ENCODE measurements around the gene C17orf107. TPM values are rescaled to one million over a fixed set of nuclear protein-coding genes. Genes with fewer than 3 reads are reported as not detected.

C17orf107 gene
- total RNA-seq, 4 donors from 2014 or later = 0.10 to 0.33 TPM; not detected in 2

DNA sequence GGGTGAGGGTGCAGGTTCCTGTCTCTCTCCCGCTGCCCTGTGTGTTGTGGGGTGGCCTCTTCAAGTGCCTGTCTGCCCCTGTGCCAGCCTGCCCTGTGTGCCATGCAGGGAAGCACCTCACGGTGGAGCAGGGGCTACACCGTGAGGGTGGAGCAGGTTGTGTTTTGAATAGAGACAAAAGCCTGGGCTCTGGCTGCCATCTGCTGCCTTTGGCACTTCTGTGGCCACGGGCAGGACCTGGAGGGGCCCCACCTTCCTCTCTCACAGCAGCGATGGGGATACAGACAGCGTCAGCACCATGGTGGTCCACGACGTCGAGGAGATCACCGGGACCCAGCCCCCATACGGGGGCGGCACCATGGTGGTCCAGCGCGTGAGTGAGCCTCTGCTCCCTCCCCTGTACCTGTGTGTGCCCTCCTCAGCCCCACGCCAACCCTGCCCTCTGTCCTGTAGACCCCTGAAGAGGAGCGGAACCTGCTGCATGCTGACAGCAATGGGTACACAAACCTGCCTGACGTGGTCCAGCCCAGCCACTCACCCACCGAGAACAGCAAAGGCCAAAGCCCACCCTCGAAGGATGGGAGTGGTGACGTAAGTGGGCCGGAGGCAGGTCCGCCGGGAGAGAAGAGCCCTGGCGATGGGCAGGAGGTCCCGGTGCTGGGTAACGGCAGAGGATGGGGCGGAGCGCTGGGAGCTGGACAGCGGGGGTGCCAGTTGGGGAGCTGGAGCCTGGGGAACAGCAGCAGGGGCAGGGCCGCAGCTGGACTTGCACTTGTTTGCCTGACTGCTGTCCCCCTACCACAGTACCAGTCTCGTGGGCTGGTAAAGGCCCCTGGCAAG lies 5.4 kb upstream of the C17orf107 start:
- DNase-seq = no peak
- TF ChIP-seq, protein P1, sequence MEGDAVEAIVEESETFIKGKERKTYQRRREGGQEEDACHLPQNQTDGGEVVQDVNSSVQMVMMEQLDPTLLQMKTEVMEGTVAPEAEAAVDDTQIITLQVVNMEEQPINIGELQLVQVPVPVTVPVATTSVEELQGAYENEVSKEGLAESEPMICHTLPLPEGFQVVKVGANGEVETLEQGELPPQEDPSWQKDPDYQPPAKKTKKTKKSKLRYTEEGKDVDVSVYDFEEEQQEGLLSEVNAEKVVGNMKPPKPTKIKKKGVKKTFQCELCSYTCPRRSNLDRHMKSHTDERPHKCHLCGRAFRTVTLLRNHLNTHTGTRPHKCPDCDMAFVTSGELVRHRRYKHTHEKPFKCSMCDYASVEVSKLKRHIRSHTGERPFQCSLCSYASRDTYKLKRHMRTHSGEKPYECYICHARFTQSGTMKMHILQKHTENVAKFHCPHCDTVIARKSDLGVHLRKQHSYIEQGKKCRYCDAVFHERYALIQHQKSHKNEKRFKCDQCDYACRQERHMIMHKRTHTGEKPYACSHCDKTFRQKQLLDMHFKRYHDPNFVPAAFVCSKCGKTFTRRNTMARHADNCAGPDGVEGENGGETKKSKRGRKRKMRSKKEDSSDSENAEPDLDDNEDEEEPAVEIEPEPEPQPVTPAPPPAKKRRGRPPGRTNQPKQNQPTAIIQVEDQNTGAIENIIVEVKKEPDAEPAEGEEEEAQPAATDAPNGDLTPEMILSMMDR (IDR thresholded peaks at IDR 0.05 in 4 of 5, conservative IDR thresholded peaks at IDR 0.05 in 1 of 5) = no peak
- TF ChIP-seq POLR2A (IDR thresholded peaks at IDR 0.05) = no peak

DNA sequence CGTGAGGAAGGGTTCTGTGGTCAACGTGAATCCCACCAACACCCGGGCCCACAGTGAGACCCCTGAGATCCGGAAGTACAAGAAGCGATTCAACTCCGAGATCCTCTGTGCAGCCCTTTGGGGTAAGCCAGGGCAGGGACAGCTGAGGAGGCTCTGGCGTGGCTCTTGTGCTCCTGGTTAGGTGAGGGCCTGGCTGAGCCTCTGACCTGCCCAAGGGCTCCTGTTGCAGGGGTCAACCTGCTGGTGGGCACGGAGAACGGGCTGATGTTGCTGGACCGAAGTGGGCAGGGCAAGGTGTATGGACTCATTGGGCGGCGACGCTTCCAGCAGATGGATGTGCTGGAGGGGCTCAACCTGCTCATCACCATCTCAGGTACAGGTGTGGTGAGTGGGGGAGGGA lies 4.2 kb upstream of the C17orf107 start:
- Histone ChIP-seq H3K4me3 (no peak overlapping the region), H3K4me1 (peaks cover 0 to 10% of the 10 kb centered on the region in 2 donors), H3K9me3 (no peaks in the 10 kb centered on the region), H3K27me3 (peaks cover 0 to 16% (median 4%) of the 10 kb centered on the region in 3 donors), H3K27ac (no peak overlapping the region), H3K36me3 (peaks cover 0 to 69% of the 10 kb centered on the region in 2 donors)
- intact Hi-C loops (cut with DNase I; ENCODE audit: low total_unique reads) = no loop called here
- no peak for TF ChIP-seq POLR2A (IDR thresholded peaks at IDR 0.05)
- TF ChIP-seq, protein P1 (IDR thresholded peaks at IDR 0.05 in 4 of 5, conservative IDR thresholded peaks at IDR 0.05 in 1 of 5) = no peak
- ATAC-seq = no peak
- no peak for DNase-seq
- in situ Hi-C loops (cut with MboI; ENCODE audit: low sequenced_read_pairs in 4 of 4) = loop anchor here in 2 of 4 donors (25.0 kb wide), 1 partner anchor 108 kb away; the partner anchor contains the start of genes GLTPD2 (in 2 of the 2), PSMB6 (in 2 of the 2) and VMO1 (in 2 of the 2)

More for the DNA sequence above, 5.4 kb upstream of the C17orf107 start:
- Histone ChIP-seq H3K27me3 (peaks cover 0 to 5% (median 2%) of the 10 kb centered on the region in 3 donors), H3K4me1 (peaks cover 0 to 3% of the 10 kb centered on the region in 2 donors), H3K9me3 (no peaks in the 10 kb centered on the region), H3K27ac (no peak overlapping the region), H3K36me3 (peaks cover 0 to 78% of the 10 kb centered on the region in 2 donors), H3K4me3 (no peak overlapping the region)
- intact Hi-C loops (cut with DNase I; ENCODE audit: low total_unique reads) = no loop called here
- in situ Hi-C loops (cut with MboI; ENCODE audit: low sequenced_read_pairs in 4 of 4) = loop anchor here in 2 of 4 donors (25.0 kb wide), 1 partner anchor 107 kb away; the partner anchor contains the start of genes GLTPD2 (in 2 of the 2), PSMB6 (in 2 of the 2) and VMO1 (in 2 of the 2)
- no peak for ATAC-seq

DNA sequence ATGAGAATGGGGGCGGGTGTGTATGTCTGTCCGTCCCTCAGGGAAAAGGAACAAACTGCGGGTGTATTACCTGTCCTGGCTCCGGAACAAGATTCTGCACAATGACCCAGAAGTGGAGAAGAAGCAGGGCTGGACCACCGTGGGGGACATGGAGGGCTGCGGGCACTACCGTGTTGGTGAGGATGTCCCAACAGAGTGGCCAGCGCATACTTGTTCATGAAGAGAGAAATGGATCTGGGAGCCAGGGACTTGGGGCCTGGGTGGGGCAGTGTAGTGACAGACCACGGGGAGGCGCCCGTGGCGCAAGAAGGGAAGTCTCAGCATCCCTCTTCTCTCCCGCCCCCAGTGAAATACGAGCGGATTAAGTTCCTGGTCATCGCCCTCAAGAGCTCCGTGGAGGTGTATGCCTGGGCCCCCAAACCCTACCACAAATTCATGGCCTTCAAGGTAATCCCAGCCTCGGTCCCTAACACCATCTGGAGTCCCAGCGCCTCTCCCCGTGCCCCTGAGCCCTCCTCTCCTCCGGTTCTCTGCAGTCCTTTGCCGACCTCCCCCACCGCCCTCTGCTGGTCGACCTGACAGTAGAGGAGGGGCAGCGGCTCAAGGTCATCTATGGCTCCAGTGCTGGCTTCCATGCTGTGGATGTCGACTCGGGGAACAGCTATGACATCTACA lies 3.5 kb upstream of the C17orf107 start:
- intact Hi-C loops (cut with DNase I; ENCODE audit: low total_unique reads) = no loop called here
- no peak overlapping the region for H3K4me3 ChIP-seq
- ATAC-seq = no peak
- peaks cover 0 to 62% of the 10 kb centered on the region in 2 donors for H3K36me3 ChIP-seq
- in situ Hi-C loops (cut with MboI; ENCODE audit: low sequenced_read_pairs in 4 of 4) = loop anchor here in 2 of 4 donors (25.0 kb wide), 1 partner anchor 108 kb away; the partner anchor contains the start of genes GLTPD2 (in 2 of the 2), PSMB6 (in 2 of the 2) and VMO1 (in 2 of the 2)
- H3K9me3 ChIP-seq = no peaks in the 10 kb centered on the region
- H3K27ac ChIP-seq = no peak overlapping the region
- peaks cover 0 to 10% of the 10 kb centered on the region in 2 donors for H3K4me1 ChIP-seq
- TF ChIP-seq, protein P1 (IDR thresholded peaks at IDR 0.05 in 4 of 5, conservative IDR thresholded peaks at IDR 0.05 in 1 of 5) = no peak
- TF ChIP-seq POLR2A (IDR thresholded peaks at IDR 0.05) = no peak
- DNase-seq = no peak
- H3K27me3 ChIP-seq = peaks cover 0 to 18% (median 4%) of the 10 kb centered on the region in 3 donors

DNA sequence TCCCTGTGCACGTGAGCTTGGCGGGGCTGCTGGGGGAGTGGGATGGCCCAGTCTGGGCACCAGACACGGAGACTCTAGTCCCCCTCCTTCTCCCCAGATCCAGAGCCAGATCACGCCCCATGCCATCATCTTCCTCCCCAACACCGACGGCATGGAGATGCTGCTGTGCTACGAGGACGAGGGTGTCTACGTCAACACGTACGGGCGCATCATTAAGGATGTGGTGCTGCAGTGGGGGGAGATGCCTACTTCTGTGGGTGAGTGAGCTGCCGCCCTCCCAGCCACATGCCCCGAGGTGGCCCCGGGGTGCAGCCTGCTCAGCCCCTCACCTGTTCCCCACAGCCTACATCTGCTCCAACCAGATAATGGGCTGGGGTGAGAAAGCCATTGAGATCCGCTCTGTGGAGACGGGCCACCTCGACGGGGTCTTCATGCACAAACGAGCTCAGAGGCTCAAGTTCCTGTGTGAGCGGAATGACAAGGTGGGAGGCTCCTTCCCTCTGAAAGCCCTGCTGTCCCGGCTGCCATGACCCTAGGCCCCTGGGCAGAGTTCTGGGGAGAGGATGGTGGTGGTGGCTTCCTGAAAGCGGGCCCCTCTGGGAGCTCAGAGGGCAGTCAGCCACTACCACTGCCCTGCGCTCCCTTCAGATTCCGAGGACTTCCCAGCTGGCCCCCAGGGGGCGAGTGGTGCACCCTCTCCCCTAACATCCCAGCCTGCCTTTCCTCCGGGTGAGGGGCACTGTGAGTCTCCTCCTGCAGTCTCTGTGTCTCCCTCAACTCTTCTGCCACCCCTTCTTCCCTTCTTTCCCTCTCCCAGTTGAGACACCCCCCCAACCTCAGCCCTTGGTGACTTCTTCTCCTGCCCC lies 2.8 kb upstream of the C17orf107 start:
- intact Hi-C loops (cut with DNase I; ENCODE audit: low total_unique reads) (no loop called here), in situ Hi-C loops (cut with MboI; ENCODE audit: low sequenced_read_pairs in 4 of 4) (loop anchor here in 2 of 4 donors (25.0 kb wide), 1 partner anchor 109 kb away; the partner anchor contains the start of genes GLTPD2 (in 2 of the 2), PSMB6 (in 2 of the 2) and VMO1 (in 2 of the 2))
- Histone ChIP-seq H3K4me1 (peaks cover 0 to 10% of the 10 kb centered on the region in 2 donors), H3K4me3 (no peak overlapping the region), H3K36me3 (peaks cover 0 to 54% of the 10 kb centered on the region in 2 donors), H3K27me3 (peaks cover 0 to 18% (median 4%) of the 10 kb centered on the region in 3 donors), H3K9me3 (no peaks in the 10 kb centered on the region), H3K27ac (no peak overlapping the region)
- ATAC-seq (no peak), DNase-seq (no peak)
- TF ChIP-seq, protein P1 (IDR thresholded peaks at IDR 0.05 in 4 of 5, conservative IDR thresholded peaks at IDR 0.05 in 1 of 5) = no peak
- TF ChIP-seq POLR2A (IDR thresholded peaks at IDR 0.05) = no peak
